Fibroblast of skin of abdomen (primary cell): Measurements from ENCODE around the gene DLG2.
"Not testable (repeated sequence)": the region's sequence is repeated elsewhere in the genome, so short reads cannot be mapped to it uniquely, and the experiment has no call there.

Experiments
- DNase-seq: peaks from one replicate; pipeline ENCODE4 v3.0.0-alpha.2; 2013

The DLG2 gene

DNA sequence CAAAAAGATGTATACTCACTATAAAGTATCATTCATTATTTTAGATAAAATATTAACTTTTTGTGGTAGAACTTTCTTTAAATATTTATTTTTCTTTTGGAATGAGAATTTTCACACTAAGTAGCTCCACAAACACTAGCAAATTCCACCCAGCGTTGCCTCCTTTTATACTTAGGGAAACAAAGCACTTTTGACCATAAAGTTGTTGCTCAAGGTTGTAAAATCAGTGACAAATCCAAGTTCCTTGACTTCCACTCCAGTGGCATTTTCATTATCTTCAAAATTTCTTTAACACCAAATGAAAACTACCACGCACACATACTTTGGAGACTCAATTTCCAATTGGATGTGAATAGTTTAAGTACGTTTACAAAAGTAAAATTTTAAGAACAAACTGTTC, 431.2 kb downstream of the DLG2 start:
- DNase-seq: no peak

DNA sequence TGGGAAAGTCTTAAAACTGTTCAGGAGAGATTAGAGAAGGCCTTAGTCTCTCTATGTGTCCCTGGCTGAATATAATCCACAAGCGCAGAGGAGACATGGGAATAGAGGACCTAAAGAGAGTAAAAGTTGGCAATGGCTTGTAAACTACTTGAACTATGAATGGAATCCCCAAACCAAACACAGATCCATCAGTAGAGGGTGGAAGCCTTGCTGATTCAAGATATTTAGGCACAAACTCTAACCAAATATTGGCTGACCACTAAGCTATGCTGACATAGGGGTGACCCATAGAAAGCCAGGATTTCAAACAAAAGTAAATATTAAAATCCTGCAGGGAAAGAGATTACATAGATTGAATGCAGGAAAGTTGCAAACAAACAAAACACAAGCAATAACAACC, 439.2 kb downstream of the DLG2 start:
- no peak for DNase-seq

DNA sequence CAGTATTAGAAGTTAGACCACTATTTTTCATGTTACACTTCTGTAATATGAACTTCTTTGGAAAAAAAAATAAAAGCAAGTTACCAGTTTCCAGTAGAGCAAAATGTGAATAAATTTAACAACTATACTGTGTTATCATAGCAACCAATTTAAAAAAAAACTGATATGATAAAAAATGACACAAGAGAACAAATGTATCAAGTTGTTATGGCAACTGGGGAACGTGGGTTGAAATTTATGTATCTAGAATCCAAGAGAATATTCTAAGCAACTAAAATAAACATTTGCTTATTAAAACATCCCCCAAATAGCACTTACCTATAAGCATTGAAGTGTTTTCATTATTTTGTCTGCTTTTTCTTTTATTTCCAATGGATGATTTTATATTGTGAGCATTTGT, 442.4 kb downstream of the DLG2 start:
- DNase-seq: no peak

DNA sequence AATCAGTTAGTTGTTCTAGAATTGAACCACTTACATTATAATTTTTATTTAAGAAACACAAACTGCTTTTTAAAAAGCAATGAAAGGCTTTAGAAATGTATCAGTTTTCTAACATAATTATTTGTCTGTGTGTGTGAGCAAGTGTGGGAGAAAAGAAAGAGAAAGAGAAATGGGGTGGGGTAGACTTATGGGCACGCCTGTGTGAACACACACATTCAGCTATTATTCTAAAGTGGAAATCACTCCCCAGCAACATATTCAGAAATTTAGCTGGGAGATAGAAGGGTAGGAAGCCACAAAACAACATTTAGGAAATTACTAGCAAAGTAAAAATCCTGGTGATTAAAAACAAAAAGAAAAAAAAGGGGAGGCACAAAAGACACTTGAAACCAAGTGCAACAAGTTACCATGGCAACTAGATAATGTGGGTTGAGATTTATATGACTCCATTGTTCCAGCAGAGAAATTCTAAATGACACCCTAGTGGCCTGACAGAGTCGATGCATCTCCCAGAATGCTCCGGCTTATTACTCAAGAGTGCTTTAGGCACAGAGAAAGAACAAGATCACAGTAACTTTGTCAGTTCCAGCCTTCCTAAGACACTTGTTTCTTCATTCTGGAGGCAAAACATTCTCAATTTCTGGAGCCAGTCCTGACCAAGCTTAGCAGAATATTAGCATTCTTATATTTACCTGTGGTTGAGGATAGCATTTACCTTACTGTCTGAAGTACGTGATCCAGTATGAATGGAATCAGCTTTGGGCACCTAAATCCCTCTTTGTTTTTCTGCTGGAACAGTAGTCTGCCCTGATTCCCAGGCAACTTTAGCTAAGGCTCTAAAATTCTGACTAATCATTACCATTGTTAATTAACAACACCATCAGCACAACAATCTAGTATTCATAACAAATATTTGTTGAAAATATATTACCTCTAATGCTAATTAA, 444.4 kb downstream of the DLG2 start:
- DNase-seq: peak; percentile 35

DNA sequence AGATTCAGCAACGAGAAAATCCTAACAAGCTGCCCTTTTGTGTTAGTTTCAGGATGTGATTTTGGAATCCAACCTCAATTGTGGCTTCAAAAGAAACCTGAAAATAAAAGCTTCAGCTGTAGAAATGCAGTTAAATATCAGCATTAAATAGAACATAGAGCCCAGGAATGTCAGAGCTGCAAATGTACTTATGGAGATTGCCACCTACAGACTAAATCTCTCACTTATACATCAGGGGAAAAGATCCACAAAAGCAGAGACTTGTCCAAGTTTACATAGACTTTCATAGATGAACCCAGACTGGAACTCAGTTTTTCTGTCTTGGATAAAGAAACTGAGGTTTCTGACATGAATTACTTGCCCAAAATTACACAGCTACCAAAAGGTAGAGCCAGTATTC, 446.6 kb downstream of the DLG2 start:
- peak; percentile 5 for DNase-seq

DNA sequence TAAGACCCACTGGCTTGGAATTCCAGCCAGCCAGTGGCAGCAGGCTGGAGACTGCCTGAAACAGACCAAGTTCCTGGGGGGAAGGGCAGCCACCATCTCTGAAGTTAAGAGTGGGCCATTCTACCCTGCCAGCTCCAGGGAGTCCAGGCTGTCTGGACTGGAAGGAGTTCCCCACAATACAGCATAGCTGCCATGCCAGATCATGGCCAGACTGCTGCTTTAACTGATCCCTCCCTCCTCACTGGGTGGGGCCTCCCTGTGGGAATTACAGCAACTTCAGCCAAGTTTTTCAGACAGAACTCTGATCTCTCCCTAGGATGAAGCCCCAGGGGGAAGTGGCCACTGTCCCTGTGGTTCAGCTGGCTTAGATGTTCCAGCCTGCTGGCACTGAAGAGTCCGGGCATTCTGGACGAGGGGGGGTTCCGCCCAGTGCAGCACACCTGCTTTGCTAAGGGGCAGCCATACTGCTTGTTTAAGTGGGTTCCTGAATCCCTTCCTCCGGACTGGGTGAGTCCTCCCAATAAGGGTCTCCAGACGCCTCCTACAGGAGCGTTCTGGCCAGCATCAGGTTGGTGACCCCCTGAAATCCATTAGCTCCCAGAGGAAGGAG, 455.4 kb downstream of the DLG2 start:
- DNase-seq: no peak

DNA sequence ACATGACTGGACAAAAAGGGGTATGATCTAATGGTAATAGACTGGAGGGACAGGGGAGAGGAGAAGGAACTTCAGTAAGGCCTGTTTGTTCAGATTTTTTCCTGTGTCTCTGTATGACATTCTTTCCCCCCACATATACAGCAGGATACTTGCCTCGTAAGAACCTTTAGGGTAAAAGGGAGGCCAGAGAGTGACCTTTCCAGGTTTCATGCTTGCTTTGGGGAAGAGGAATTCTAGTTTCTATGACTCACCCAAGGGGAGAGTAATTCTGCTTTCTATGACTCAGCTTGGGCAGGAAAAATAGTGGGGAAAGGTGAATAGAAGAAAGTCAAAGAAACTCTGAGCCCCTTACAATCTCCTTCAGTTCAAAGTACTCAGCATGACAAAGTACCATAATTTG, 457.0 kb downstream of the DLG2 start:
- peak; percentile 45 for DNase-seq

DNA sequence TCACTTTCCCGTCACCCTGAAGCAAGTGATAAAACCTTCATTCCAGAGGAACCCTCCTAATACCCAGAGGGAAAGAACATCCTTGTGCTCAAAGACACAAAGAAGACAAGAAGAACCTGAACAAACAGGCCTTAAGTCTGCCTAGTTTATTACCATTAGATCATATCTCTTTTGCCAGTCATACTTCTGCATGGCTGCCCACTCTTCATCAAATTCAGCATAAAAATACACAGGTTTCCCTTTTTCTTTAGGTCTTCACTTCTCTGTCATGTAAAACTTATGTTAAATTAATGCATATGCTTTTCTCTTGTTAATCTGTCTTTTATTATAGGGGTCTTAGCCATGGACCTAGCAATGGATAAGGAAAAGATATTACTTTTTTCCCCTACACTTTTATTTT, 459.7 kb downstream of the DLG2 start:
- DNase-seq: no peak

DNA sequence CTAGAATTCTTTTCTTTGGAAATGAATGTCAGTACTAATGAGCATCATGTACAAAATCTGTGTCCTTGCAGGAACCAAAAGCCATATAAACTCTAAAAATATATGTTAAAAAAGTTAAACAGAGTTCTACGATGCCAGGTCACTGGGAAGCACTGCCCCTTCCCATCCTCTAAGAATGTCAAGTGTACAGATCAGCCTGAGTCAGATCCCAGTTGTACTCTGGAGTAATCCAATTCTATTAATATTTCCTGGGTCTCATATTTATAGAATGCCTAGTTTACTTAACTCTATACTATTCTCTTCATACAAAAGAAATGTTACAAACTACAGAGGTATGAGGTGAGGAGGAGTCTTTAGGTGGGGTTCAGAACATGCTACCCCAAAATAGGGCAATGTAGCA, 460.1 kb downstream of the DLG2 start:
- DNase-seq: no peak

DNA sequence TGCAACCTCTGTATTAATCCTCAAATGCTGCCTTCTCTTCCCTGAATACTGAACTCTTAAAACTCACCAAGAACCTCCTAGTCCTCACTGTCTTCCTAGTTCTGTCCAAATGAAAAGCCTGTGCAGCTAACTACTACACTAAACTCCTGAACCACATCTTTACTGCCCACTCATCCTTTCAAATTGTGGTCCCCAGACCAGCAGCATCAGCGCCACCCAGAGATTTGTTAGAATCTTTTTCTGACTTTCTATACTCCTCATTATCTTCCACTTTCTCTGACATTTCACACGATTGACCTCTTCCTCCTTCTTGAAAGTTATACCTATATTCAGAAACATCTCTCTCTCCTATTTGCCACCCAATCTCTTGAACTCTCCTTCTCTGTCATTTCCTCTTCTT, 461.3 kb downstream of the DLG2 start:
- DNase-seq: no peak

DNA sequence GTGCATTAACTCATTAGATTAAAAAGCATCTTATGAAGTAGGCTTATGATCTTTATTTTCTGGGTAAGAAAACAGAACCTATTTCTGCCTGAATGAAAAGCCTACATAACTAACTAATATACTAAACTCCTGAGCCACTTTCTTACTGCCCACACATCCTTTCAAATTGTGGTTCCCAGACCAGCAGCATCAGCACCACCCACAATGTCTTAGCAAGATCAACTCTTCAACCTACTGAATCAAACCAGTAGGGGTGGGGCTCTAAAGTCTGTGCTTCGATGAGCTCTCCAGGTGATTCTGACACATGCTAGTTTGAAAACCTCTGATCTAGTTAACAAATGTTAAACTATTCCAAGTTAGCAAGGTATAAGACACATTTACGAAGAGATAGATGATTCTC, 462.4 kb downstream of the DLG2 start:
- DNase-seq: no peak

DNA sequence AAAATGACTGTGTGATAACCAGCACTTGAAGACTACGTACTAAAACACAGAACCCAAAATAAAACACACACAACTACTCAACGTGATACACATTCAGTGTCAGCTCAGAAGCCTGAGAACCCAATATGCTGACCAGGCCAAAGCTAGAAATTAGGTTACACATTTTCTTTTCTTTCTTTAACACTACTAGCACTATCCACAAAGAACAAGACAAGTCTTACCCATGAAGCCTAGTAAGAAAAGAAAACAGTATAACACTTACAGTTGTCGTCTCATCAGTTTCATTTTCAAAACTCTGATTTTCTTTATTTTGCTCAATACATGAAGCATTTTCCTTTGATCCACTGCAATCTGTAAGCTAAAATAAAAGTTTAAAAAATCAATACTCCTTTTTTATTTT, 472.9 kb downstream of the DLG2 start:
- no peak for DNase-seq

DNA sequence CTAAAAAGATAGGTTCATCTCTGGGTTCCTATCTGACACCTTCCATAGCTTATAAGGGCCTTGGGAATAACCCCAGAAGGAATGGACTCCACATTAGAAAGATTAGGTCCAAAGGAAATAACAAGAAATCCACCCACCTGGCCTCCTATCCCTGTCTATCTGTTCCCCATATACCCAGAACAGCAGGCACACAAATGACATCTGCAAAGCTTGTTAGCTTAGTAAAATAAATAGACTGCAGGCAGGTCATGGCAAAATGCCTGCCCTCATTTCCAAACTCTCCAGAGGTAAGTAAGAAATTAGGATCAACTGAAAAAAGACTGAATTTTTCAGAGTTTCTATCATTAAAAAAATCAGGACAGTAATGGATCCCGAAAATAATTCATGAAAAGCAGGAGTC, 489.5 kb downstream of the DLG2 start:
- no peak for DNase-seq

DNA sequence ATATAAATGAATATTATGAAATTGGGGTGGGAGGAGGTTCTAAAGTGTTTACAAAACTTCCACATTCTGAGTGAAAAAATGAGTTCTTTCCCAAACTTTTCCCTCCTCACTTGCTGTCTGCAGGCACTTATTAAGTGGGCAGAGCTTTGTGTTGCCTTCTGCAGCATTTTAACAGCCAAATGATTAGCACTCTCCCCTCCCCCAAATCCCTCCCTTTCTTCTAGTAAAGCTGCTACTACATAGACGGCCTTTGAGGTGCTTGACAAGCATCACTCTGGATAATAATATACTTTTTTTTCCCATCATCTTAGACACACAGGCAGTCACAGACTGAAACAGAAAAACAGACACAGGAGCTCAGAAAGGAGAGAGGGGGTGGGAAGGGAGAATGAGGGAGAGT, 493.5 kb downstream of the DLG2 start:
- DNase-seq: no peak

DNA sequence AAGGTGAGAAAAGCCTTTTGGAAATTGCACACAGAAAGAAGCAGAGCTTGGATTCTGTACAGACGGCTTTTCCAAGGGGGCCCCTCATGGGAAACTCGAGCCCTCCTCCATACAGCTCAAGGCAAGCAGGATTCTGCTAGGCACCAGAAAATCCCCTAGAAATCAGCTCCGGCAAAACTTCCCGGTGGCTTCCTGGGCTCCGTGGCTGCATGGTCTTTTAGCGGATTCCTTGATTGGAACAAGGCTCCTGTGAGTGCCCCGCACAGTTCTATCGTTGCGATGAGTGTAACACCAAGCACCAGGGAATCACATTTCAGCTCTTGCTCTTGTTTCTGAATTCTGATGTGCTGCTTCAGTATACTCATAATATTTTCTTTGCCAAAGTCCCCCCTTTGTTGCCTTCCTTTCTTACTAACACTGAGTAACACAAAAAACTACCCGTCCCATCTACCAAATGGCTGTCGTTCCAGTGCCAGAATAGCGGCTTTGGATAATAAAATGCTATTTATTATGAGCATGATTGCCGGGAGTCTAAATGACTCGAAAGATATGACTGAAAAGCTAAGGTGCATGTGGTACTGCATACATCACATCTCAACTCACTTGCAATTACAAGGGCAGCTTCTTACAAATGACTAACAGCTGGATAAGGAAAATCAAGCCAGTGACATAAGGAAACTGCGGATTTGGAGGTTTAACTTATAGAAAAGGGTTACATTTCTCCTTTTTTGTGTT, 494.1 kb downstream of the DLG2 start:
- DNase-seq: peak; percentile 25

DNA sequence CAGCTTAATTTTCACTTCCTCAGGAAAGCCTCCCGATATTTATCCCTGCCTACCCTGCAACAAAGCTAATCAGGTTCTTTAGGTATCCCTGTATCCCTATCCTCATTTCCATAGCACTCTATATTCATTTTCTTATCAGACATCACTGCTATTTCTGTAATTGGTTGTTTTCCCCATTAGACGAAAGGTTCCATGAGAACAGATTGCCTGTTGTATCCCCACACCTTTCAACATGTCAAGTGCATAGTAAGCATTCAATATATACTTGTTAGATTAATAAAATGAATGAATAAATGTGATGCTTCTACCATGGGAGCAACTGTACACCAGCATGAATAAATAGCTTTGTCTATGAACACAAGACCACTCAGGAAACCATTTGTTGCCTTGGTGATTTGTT, 499.8 kb downstream of the DLG2 start:
- DNase-seq: no peak

DNA sequence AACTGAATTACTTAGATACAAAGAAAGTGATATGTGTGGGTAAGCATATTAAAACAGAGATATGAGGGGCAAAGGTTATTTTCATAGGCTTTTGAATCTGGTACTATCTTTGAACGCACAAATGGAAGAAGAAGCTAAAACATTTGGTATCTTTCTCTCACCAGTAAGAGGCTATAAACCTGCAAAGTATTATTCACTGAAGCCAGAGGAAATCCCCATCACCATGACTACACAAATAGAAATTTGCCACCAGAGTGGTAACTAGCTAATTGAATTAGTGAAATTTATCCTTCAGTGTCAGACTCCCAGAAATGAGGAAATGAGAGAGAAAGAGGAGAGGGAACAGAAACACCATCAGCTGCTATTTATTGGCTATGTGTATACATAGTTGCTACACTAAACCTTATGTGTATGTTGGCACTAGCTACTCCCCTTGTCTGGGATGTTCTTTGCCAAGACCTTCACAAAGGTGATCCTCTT, 503.4 kb downstream of the DLG2 start:
- DNase-seq: no peak

DNA sequence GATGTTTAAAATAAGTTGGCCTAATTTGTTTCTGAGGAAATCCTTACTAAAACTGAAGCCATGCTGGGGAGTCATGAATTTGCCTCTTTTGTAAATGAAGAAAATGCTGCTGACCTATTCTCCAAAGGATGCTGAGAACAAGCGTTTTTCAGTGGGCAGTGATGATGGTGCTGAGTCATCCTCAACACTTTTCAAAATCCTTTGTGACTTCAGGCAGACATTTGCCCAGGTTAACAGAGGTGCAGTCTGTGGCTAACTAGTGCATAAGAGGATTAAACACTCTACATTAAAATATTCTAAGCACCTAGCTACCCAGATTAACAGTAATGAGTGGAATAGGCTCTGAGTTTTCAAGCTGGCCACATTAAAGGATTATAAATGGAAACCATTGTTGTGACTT, 509.0 kb downstream of the DLG2 start:
- DNase-seq: peak; percentile 9

DNA sequence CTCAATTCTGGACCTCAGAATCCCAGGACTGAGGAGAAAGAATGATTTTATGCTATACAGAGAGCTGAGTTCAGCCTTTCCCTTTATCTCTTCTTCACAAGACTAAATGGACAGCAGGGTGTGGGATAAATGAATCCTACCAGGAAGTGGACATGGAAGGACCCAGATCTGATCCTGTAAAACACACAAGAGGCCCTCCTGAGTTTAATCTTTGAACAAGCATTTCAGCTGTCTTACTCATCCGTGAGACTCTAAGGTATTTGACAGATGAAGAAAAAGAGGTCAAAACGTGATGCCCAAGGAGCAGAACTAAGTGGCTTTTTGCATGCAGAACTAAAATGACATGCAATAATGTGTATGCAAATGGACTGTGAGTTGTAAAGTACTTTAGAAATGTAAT, 511.3 kb downstream of the DLG2 start:
- DNase-seq: peak; percentile 8

DNA sequence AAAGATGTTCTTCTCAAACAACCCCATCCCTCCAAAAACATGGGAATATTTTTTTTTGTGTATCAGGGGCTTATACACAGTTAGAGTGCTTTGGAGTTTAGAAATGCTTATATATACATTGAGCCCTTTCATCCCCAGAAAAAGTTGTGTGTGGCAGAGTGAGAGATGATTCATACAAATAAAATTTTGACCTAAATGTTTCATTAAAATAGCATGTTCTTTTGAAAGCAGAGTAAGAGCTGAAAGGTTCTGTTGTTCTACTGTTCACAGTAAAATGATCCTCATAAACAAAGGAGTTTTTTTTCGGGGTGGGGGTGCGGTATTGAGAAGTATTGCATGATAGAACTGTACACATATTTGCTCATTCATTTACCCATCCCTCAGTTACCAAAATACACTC, 512.4 kb downstream of the DLG2 start:
- peak; percentile 65 for DNase-seq

DNA sequence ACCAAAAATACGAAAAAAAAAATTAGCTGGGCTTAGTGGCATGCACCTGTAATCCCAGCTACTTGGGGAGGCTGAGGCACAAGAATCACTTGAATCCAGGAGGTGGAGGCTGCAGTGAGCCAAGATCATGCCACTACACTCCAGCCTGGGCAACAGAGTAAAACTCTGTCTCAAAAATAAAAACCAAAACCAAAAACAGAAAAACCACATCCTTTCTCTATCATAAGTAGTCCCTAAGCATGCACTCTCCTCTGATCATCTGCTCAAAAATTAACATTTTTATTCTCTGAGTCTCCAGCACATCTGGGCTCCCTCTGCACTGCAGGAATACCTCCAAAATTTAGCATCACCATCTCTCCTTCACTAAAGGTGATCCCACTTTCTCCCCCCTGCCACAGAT, 516.9 kb downstream of the DLG2 start:
- not testable (repeated sequence) for DNase-seq

DNA sequence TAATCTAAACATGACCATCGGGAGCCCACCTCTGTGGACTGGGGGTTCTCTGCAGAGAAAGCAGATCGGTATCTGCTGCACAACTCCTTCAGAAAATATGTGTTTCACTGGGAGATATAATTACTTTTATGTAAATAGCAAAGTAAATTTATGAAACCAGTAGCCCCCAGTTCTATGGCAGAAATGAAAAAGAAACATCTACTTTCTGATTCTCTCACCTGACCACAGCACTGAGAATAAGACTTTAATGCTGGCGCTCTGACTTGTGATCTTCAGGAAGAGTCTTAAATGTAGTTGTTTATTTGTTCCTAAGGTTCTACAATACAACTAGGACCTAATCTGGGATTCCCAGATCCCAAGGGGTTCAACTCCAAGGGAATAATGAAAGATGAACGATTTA, 518.0 kb downstream of the DLG2 start:
- DNase-seq: no peak

DNA sequence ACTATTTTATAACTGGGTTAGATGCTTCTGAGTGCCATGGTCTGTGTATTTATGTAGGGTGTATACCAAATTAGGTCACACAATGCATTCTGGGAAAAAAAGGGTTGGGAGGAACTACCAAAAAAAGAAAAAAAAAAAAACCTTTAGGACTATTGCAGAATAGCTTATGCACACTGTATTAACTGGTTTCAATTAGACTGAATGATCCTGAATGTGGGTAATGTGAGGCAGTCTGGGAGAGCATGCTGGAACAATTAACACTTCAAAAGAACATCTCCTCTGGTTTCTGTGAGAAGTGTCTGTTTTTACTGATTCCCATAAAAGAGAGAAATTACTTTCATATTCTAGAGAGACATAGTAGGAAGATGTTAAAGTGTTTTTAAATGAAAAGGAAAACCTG, 521.3 kb downstream of the DLG2 start:
- peak; percentile 25 for DNase-seq

DNA sequence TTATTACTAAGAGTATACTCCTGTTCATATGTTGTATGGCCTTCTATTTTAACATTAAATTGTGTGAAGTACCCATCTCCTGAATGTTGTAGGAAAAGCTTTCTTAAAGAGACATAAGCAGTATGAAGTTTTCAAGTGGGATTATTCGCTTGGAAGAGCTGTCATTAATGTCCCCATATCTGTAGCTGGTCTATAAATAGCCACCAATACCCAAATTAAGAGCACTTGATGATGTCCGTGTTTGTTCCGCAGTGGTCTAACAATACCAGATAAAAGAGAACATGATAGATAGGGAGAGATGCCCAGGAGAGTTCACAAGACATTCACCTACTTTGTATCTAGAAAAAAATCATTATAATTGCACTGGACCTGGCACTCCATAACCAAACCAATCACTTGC, 527.6 kb downstream of the DLG2 start:
- no peak for DNase-seq
